ENCODE results near the gene BSDC1. TPM values are rescaled to one million over a fixed set of nuclear protein-coding genes. Genes with fewer than 3 reads are reported as not detected.
"Not testable (repeated sequence)": the region's sequence is repeated elsewhere in the genome, so short reads cannot be mapped to it uniquely, and the experiment has no call there.

The BSDC1 gene, protein sequence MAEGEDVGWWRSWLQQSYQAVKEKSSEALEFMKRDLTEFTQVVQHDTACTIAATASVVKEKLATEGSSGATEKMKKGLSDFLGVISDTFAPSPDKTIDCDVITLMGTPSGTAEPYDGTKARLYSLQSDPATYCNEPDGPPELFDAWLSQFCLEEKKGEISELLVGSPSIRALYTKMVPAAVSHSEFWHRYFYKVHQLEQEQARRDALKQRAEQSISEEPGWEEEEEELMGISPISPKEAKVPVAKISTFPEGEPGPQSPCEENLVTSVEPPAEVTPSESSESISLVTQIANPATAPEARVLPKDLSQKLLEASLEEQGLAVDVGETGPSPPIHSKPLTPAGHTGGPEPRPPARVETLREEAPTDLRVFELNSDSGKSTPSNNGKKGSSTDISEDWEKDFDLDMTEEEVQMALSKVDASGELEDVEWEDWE
- total RNA-seq (2014; rRNA removed; shearing (Covaris generic)): 31.8 and 33.4 TPM in 2 replicates
- 37.5 and 41.3 TPM in 2 replicates for polyA plus RNA-seq (2015; cell fraction: cytosol; rRNA removed)
- polyA plus RNA-seq (2015; cell fraction: nucleus; rRNA removed): 69.3 and 81.2 TPM in 2 replicates

DNA sequence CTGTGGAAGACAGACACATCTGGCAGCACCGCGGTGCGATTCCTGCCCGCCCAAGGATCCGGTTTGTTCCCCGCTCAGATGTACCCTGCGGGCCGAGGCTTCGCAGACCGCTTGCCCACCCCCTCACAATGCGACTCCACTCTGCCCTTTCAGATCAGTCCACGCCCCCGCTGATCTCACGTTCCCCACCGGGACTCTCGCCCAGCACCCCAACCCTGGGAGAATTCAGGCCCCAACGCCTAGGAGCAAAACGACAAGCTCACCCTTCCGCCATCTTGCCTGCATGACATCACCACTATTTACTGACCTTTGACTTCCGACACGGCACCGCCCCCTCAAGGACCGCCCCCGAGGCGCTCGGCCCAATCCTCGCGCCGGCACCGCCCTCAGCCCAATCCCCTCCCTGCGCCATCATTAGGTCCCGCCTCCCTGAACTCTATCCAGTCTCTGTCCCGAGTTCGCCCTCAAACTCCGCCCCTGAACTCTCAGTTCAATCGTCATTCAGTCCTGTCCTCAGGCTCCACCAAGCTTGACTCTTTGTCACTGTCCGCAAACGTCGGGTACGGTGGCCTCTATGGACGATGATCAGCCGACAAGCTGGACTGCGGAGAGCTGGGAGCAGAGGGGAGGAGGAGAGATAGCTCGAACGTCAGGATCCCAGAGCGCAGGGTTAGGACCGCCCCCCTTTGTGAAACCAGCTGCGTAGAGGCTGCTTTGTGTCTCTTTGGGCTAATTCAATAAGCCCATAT is at the start of gene BSDC1:
Gene BSDC1 (minus strand): TSS at position 301 of the 749 bp plus-strand sequence. CDS start 27 bp downstream, at position 274.
- peak; percentile 98 for DNase-seq (ENCODE audit: low read depth)

DNA sequence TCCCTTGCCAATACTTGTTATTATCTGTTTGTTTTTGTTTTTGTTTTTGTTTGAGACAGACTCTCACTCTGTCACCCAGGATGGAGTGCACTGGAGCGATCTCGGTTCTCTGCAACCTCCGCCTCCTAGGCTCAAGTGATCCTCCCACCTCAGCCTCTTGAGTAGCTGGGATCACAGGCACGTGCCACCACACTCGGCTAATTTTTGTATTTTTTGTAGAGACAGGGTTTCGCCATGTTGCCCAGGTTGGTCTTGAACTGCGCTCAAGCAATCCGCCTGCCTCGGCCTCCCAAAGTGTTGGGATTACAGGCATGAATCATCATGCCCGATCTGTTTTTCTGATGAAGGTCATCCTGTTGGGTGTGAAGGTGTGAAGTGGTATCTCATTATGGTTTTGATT is 47.2 kb upstream of the BSDC1 start:
- not testable (repeated sequence) for DNase-seq (ENCODE audit: low read depth)

DNA sequence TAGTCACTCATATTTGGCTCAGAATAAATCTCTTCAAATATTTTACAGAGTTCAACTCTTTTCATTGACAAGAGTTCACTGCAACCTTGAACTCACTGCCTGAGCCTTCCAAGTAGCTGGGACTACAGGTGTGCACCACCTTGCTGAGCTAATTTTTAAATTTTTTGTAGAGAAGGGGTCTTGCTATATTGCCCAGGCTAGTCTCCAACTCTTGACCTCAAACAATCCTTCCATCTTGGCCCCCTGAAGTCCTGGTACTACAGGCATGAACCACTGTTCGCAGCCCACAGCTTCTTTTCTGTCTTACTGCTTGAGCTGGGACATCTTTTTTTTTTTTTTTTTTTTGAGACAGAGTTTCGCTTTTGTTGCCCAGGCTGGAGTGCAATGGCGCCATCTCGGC is 44.5 kb upstream of the BSDC1 start:
- DNase-seq (ENCODE audit: low read depth): not testable (repeated sequence)

DNA sequence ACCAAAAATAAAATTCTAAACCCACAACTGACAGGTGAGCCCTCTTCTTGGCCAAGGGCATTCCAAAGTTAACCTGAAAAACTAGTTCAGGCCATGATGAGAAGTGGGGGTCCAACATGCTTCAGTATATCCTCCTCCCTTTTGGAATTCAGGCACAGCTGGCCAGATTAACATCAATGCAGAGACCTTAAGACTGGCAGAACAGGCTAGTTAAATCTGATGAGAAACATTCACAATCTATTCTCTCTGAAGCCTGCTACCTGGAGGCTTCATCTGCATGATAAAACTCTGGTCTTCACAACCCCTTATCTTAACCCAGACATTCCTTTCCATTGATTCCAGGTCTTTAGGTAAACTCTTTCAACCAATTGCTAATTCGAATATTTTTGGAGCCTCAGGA is 43.9 kb upstream of the BSDC1 start:
- no peak for DNase-seq (ENCODE audit: low read depth)

DNA sequence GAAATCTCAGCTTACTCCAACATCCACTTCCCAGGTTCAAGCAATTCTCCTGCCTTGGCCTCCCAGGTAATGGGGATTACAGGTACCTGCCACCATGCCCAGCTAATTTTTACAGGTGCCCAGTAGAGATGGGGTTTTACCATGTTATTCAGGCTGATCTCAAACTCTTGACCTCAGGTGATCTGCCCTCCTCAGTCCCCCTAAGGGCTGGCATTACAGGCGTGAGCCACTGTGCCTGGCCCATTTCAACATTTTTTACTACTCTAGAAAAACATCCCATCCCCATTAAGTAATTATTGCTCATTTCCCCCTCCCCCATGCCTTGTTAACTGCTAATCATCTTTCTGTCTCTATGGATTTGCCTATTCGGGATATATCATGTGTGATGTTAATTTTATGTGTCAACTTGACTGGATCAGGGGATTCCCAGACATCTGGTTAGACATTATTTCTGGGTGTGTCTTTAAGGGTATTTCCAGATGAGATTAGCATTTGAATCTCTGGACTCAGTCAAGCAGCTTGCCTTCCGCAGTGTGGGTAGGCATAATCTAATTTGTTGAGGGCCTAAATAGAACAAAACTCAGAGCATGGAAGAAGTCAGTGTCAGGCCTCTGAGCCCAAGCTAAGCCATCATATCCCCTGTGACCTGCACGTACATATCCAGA is 37.6 kb upstream of the BSDC1 start:
- no peak for DNase-seq (ENCODE audit: low read depth)

DNA sequence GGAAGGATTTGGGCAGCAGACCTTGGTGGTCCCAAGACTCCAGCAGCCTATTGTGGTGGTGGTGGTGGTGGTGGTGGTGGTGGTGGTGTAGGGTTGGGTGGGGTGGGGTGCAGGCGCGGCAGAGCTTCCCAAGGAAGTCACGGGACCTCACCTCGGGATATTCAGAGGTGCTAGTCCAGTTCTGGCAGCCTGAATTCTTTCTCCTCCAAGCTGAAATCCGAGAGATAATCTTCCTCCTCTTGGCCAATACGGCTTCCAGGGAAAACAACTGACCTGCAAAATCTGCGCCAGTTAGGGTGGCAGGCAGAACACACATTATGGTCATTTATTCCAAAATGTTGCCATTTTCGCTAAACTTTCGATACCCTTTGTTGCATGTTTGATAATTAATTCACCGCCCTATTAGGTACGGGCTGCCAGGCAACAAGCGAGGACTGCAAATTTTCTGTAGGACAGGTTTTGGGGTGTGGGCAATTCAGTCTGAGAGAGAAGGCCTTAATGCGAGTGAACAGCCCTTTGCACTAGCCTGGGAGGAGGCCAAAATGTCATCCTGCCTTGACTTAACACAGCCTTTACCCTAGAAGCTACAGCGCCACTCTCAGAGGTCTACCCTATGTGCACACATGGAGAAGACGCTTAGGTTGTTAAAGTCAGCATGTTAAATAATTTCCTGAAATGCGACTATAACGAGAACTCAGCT is 33.2 kb upstream of the BSDC1 start:
- no peak for DNase-seq (ENCODE audit: low read depth)

DNA sequence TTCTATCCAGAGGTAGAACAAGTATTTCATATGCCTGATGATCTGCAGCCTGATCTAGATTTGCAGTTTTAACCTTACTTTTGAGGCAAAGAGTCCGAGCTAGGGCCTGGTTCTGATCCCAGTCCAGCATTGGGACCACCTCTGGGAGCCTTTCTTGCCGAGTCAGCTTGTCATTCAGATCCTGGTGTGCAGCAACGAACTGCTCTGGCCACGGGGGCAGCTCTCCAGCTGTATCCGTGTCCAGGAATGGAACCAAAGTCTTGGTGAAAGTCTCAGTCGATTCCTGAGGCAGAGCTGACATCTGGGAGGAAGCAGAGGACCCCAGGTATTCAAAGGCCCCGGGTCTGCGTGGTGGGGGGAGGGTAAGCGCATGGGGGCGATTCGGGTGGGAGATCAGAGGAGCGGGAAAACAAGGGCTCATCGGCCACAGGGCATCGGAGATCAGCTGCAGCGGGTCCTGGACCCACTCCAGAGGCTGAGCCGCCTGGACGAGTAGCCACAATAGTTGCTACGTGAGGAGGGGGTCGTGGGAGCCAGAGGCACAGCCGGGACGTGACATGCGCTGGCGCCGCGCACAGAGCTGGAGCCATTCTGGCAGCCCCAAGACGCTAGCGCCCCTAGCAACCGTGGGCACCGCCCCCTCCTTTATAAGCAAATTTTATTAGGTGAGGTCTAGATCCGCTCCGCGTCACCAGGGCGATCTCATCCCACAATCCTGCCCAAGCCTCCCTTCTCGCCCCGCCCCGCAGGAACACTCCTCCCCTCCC is 32.4 kb upstream of the BSDC1 start:
- DNase-seq (ENCODE audit: low read depth): no peak

DNA sequence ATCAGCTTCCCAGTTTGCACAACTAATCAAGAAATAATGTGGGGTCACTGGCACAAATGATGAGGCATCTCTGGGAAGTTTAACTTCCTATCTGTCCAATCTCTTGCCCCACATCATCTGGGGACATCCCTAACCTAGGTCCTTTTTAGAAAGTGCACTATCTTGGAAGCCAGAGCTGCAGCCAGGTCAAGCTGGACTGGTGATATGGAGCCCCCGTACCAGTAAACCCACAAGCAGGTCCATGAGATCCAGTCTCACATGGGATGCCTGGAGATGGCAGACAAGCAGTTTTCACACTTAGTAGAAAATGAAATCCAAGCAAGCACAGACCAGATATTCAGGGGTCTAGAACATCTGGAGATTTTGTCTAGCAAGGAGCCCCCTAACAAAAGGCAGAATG is 27.5 kb upstream of the BSDC1 start:
- DNase-seq (ENCODE audit: low read depth): no peak

DNA sequence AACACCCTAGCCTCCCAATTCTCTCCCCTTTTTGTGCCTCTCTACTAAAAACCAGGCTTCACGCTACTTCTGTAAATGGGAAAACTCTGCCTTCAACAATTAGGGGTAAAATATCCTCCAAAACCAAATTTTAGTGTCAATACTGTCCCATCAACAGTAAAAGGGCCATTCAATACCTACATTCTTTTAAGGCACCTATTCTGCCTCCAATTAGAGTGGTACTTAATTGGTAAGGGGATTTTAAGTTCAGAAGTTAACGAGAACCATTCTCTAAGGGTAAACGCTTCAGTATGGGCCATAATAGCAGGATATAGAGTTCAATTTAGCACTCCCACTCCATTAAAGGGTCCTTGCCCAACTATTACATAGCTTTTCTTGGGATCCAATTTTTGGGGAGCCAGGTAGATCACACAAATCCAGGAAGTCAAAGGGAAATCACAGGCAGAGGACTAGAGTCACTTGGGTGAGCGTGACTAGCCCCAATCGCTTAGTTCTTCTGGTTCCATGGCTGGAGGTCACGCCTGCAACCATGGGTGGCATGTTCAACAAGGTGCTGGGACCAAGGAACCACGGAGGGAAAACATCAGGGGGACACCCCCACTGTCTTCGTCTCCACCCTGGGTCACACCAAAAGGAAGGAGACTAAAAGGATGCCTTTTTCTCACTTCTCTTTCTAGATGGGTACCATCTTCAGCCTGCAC is 20.1 kb upstream of the BSDC1 start:
- no peak for DNase-seq (ENCODE audit: low read depth)

DNA sequence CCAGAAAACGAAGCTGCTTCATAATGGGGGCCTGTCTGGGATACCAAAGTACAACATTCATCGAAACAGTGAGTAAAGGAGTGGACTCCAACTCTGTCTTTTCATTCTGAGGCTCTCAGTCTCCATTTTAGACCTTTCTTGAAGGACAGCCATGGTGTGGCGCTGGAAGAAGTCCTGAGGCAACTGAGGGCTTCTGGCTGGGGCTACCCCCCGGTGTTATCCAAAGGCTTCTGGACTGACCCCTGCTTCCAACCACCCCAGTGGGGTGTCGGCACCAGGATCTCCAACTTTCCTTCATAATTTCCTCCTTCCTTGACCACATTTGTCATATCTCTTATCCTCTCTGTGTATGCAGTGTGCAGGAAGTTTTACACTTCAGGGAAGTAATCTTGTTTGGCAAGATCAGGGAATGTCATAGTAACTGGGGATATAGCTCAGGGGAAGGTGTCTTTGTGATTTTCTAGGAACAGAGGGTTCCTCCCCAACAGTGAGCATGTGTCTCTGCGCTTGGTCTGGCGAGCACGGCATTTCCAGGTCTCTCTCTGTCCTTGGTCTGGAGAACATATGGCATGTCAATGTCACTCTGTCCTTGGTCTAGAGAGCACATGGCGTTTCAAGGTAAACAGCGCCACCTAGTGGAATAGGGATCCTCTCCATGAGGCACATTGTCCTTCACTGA is 19.4 kb upstream of the BSDC1 start:
- peak; percentile 66 for DNase-seq (ENCODE audit: low read depth)

DNA sequence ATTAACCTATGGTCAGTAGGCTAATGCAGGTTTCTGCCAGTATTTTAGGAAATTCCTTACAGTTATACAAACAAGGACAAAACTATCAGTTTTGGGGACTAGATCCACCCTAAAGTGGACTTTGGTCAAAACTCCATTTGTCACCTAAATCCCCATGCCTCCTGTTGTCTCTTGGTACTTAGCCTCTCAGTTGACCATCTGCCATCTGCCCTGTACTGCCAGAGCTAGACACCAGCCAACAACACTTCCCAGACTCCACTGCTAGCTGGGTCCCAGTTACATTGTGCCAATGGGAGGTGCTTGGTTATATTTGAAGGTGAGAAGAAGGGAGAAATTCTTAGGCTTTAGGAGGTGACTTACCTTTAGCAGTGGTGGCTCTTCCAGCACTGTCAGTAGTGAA is 17.0 kb upstream of the BSDC1 start:
- DNase-seq (ENCODE audit: low read depth): no peak

DNA sequence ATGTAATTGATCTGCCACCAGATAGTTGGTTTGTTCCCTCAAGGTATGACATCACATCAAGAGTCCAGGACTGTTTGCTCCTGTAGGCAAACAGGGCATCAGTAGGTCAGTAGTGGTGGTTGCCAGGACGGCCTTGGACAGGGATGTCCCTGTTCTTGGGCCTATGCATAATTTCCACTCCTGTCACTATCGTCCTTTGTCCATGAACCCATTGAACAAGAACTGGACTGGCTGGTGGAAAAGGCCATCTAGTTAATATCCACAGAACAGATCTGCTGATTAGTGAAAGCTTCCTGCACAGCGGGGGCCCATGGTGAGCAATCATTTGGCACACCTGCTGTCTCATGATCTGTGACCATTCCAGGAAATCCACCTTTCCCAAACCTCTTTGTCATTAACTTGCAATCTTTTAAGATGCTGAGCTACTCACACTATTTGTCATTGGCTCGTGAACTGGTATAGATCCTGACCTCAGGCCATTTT is 12.4 kb upstream of the BSDC1 start:
- peak; percentile 31 for DNase-seq (ENCODE audit: low read depth)

DNA sequence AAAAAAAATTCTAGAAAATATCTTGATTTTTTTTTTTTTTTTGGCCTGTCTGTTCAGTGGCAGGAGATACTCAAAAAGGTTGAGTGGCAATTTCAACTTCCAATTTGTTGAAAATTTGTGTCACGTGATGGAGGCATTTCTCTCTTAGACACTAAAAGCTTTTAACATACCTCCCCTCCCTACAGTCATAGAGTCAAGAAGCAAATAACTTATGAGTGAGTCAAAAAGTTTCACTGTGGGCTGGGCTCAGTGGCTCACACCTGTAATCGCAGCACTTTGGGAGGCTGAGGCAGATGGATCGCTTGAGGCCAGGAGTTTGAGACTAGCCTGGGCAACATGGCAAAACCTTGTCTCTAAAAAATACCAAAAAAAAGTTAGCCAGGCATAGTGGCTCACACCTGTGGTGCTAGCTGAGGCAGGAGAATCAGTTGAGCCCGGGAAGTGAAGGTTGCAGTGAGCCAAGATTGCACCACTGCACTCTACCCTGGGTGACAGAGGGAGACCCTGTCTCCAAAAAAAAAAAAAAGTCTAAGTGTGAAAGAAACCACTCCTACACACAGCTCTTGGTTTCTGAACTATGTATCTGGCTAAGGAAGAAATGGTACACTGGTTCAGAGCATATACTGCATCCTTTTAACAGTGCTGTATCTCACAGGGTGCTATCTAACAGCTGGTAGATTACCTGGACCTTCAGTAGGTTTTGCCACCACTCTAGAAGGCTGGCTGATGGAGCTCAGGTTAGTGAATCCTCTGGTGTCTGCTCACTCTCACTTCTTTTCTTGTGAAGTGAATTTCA is 11.6 kb upstream of the BSDC1 start:
- DNase-seq (ENCODE audit: low read depth): no peak

DNA sequence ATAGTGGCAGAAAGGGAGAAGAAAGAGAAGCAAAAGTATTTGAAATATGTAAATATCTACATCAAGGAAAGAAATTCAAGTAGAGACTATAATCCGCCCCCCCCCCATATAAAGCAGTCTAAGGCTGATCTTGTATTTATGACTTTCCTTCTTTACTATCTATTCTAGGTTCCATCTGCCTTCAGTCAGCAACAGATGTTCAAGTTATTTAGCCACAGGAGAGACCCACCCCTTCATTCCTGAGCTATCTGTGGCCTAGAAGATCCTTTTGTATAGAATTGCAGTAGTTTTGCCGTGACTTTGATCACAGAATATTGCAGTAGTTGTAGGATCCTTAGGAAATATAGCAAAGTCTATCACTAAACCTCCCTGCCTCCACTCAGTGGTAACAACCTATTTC is 10.7 kb upstream of the BSDC1 start:
- no peak for DNase-seq (ENCODE audit: low read depth)

DNA sequence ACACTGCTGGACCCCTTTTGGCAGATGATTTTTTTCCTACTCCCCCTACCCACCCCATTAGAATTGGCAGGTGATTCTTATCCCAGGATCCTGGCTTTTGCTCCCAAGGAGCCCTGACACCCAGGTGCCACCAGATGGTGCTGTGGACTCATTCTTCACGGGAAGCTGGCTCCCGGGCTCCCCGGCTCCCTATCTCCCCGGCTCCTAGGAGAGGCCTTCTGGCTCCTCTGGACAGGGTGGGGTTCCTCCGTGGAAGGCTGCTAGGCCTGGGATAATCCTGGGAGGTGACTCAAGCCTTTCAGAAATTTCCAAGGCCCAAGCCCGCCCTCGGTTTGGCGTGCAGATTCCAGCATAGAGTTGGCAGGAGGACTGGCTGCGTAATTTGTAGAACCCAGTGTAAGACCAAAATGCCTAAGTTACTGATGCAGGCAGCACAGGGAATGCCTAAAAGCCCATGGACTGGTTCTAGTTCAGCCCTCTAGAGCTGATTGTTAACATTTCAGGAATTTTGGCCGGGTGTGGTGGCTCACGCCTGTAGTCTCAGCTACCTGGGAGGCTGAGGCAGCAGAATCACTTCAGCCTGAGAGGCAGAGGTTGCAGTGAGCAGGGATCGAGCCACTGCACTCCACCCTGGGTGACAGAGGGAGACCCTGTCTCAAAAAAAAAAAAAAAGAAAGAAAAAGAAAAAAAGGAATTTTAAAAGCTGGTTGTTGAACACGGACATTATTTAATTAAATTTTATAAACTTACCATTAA is 6.8 kb upstream of the BSDC1 start:
- DNase-seq (ENCODE audit: low read depth): peak; percentile 67

DNA sequence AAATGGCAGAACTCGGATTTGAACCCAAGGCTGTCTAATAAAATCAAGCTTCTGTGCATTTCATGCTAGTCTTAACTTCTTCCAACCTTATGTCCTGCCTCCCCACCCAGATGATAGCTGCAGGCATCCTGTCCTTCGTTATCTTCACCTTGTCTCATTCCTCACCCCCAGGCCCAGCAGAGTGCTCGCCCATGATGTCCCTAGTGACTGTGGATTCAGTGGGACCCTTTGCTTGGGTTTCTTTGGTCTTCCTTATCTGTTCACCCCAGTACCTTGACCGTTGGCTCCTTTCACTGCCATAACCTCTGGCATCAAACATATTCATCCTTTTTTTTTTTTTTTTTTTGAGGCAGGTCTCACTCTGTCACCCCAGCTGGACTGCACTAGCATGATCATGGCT is 5.6 kb upstream of the BSDC1 start:
- DNase-seq (ENCODE audit: low read depth): no peak

DNA sequence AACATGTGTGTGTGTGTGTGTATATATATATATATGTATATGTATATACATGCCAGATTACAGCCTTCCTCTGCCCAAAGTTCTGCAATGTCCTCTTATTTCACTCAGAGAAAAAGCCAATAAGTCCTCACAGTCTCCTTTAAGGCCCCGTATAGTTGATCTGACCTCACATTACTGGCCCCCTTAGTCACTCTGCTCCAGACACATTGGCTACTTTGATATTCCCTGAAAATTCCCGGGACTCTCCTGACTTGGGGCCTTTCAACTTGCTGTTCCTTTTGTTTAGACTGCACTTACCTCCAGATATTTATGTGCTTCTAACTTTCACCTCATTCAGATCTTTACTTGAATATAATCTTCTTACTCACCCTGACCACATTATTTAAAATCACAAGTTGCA is 4.2 kb upstream of the BSDC1 start:
- DNase-seq (ENCODE audit: low read depth): peak; percentile 8

Measured in HT1080 (cell line).